ENCODE results near the gene RTTN.

RTTN gene

DNA sequence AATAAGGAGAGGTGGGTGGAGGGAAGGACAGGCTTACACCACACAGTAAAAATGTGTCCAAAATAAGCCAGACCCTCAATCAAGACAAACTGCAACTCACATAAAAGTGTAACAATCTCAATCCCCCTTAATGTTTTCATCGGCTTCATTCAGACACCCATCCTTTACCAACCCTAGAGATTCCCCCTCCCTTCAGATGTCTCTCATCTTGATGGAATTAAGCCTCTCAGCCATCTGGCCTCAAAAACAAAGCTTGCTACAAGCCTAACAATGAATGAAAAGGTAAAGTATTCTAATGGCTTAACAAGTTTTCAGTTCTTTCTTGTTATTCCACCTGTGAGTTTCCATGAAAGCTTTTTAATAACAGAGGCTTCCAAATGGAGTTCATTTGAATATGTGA lies 5.2 kb downstream of the RTTN start:
- in situ Hi-C loops (cut with HindIII; ENCODE audit: low sequenced_read_pairs): loop anchor here (25.0 kb wide), 1 partner anchor 212 kb away; no protein-coding TSS in a partner anchor

DNA sequence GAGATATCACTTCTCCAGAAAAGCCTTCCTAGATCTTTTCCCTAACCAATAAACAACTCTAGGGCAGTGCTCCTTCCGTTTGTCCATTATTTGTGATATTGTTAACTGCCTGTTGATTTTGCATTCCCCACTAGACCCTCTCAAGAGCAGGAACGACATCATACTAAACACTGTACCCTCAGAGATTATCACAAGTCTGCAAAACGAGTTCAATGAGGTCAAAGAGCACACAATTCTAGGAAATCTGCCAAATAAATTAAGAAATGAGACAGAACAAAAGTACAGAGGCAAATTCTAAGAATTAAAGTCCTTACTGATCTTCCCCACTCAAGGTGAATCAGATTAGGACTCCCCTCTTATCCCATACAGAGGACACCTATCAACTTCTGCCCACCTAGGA lies 7.6 kb downstream of the RTTN start:
- in situ Hi-C loops (cut with HindIII; ENCODE audit: low sequenced_read_pairs): no loop called here

DNA sequence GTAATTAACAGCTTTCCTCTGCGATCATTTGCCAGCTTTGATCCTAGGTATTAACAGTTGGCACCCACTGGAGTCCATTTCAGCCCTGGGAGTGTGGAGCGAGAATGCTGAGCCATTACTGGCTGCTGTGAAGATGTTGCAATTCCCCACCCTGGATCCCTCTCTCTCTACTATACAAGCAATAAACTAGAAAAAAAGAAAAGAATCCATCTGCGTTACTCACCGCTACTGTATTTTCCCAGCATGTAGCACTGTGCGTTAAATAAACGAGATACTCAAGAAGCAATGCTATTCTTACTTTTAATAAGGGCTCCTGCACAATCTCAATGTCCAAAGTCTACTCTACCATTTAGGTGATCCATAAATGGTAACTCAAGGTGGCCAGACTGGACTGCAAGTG lies 8.5 kb downstream of the RTTN start:
- in situ Hi-C loops (cut with HindIII; ENCODE audit: low sequenced_read_pairs): no loop called here

GRCh38 chr18:70195852-70196434 lies 9.5 kb downstream of the RTTN start:
- in situ Hi-C loops (cut with HindIII; ENCODE audit: low sequenced_read_pairs): no loop called here

DNA sequence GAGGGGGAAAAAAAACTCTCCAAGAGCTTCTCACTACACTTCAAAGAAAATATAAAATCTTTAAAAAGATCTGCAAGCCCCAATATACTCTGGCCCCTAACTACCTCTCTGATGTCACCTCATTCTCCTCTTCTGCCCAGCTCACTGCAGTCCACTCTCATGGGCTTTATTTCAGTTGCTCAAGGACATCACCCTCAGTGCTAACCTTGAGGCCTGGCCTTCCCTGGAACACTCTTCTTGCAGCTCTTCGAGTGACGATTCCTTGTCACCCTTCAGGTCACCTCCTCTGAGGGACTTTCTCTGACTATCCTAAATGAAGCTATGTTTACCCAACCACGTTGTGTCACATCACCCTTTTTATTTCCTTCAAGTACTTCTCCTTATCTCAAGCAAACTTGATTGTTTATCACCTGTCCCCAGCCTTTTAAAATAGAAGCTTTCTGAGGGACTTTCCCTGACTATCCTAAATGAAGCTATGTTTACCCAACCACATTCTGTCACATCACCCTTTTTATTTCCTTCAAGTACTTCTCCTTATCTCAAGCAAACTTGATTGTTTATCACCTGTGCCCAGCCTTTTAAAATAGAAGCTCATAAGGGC lies 10.4 kb downstream of the RTTN start:
- in situ Hi-C loops (cut with HindIII; ENCODE audit: low sequenced_read_pairs): no loop called here

DNA sequence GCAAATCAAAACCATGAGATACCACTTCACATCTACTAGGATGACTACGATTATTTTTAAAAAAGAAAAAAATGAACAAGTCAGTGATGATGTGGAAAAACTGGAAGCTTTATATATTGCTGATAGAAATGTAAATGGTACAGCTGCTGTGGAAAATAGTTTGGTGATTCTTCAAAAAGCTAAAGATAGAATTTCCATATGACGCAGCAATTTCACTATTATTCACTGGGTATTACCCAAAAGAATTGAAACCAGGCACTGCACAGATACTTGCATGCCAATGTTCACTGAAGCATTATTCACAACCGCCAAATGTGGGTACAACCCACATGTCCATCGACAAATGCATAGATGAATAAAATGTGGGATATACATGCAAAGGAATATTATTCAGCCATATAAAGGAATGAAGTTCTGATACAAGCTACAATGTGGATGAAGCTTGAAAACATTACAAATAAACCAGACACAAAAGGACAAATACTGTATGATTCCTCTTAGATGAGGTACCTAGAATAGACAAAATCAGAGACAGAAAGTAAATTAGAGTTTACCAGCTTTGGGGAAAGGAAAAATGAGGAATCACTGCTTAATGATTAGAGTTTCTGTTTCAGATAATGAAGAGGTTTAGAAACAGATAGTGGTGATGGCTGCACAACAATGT lies 11.1 kb downstream of the RTTN start:
- in situ Hi-C loops (cut with HindIII; ENCODE audit: low sequenced_read_pairs): no loop called here

DNA sequence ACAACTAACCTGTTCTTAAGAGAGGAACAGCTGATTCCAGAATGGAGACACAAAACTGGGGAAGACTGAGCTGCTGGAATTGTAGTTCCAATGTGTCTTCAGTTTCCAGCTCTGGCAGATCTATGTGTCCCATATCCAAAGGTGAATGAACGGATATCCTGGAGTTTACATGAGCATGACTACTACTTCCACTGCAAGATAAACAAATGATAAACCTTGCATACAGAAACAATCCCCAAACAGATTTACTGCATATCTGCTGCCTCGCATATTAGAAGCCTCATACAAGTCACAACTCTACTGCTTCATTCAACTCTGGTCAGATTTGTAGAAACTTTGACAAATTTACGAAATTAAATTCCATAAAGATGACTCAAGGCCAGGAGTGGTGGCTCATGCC lies 15.0 kb downstream of the RTTN start:
- in situ Hi-C loops (cut with HindIII; ENCODE audit: low sequenced_read_pairs): no loop called here

GRCh38 chr18:70188113-70188512 lies 17.4 kb downstream of the RTTN start:
- in situ Hi-C loops (cut with HindIII; ENCODE audit: low sequenced_read_pairs): no loop called here

DNA sequence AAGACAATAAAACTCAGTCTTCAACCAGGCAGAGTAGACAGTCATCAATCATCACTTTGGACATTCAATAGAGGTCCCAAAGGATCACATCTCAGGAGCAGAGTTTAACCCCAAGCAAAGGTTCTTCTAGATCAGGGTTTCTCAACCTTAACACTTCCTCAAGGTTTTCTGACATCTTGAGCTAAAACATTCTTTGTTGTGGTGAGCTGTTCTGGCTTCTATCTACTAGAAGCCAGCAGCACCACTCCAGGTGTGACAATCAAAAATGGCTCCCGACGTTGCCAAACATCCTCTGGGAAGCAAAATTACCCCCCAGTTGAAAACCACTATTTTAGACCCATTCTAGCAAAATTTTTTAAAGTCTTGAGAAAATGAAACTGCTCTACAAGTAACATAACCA lies 22.0 kb downstream of the RTTN start:
- in situ Hi-C loops (cut with HindIII; ENCODE audit: low sequenced_read_pairs): no loop called here

DNA sequence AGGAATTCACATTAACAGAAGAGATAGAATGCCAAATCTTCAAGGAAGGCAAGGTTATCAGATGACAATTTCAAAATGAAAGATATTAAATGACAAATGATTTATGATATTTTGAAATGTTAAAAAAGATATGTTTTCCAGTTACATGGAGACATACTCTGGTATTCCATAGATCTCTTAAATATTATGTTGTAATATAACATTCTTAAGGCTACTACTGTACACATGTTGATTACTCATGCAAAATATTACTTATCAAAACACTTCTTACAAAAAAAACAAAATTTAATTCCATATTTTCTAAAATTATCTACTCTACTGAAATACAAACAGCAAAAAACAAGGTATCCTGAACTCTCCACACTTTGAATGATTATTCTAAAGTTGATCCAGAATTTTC lies 22.9 kb downstream of the RTTN start:
- in situ Hi-C loops (cut with HindIII; ENCODE audit: low sequenced_read_pairs): no loop called here

GRCh38 chr18:70181725-70182124 lies 23.8 kb downstream of the RTTN start:
- in situ Hi-C loops (cut with HindIII; ENCODE audit: low sequenced_read_pairs): no loop called here

- in situ Hi-C loops (cut with HindIII; ENCODE audit: low sequenced_read_pairs): no loop called here
These were observed 24.5 kb downstream of the RTTN start for GRCh38 chr18:70181015-70181414.

DNA sequence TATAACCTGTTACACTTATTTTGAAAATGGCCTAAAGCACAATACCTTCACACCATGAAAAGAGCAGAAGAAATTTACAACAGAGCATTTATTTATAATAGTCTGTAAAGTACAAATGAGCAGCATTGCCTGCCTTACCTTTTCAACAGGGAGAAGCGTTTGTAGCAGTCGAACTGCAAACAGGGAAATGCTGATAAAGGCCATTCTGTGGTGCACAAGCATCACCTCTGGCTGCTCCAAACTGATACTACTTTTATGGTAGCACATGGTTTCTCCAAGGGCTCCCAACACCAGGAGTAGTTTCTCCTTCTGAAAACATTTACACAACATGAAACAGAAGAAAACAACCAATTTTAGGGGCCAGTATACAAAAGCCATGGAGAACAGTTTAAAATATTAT lies 28.9 kb downstream of the RTTN start:
- in situ Hi-C loops (cut with HindIII; ENCODE audit: low sequenced_read_pairs): no loop called here

DNA sequence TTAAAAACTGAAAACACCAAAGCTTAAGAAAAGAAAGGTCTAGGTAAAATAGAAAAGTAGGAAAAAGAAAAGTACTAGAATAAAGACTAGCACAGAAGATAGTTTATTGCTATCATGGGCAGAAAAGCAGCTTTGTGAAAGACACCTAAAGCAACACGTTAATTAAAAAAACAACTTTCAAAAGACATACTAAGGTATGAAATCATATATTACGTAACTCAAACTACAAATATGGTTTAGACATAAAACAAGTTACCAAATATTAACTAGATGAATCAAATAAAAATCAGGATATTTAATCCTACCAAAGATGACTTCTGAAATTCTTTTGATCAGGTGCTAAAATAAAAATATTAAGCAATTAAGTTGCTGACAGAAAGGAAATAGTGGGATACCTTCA lies 30.3 kb downstream of the RTTN start:
- in situ Hi-C loops (cut with HindIII; ENCODE audit: low sequenced_read_pairs): no loop called here

- in situ Hi-C loops (cut with HindIII; ENCODE audit: low sequenced_read_pairs): no loop called here
These were observed 33.3 kb downstream of the RTTN start for GRCh38 chr18:70172225-70172624.

- in situ Hi-C loops (cut with HindIII; ENCODE audit: low sequenced_read_pairs): no loop called here
These were observed 35.7 kb downstream of the RTTN start for GRCh38 chr18:70169747-70170146.

- in situ Hi-C loops (cut with HindIII; ENCODE audit: low sequenced_read_pairs): no loop called here
These were observed 38.8 kb downstream of the RTTN start for GRCh38 chr18:70166668-70167067.

- in situ Hi-C loops (cut with HindIII; ENCODE audit: low sequenced_read_pairs): no loop called here
These were observed 39.6 kb downstream of the RTTN start for GRCh38 chr18:70165936-70166335.

DNA sequence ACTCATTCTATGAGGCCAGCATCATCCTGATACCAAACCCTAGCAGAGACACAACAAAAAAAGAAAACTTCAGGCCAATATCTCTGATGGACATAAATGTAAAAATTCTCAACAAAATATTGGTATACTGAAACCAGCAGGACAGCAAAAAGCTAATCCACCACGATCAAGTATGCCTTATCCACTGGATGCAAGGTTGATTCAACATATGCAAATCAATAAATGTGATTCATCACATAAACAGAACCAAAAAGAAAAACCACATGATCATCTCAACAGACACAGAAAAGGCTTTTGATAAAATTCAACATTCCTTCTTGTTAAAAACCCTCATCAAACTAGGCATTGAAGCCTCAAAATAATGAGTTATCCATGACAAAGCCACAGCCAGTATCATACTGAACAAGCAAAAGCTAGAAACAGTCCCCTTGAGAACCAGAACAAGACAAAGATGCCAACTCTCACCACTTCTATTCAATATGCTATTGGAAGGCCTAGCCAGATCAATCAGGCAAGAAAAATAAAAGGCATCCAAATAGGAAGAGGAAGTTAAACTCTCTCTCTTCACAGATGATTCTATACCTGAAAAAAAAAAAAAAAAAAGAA lies 45.3 kb downstream of the RTTN start:
- in situ Hi-C loops (cut with HindIII; ENCODE audit: low sequenced_read_pairs): no loop called here

- in situ Hi-C loops (cut with HindIII; ENCODE audit: low sequenced_read_pairs): no loop called here
These were observed 46.3 kb downstream of the RTTN start for GRCh38 chr18:70158992-70159717.

- in situ Hi-C loops (cut with HindIII; ENCODE audit: low sequenced_read_pairs): no loop called here
These were observed 48.6 kb downstream of the RTTN start for GRCh38 chr18:70156886-70157285.
